ENCODE results near the gene CEP63.
A peak's percentile ranks its signal among the peaks of the same experiment; 100 is the strongest.

Gene CEP63

DNA sequence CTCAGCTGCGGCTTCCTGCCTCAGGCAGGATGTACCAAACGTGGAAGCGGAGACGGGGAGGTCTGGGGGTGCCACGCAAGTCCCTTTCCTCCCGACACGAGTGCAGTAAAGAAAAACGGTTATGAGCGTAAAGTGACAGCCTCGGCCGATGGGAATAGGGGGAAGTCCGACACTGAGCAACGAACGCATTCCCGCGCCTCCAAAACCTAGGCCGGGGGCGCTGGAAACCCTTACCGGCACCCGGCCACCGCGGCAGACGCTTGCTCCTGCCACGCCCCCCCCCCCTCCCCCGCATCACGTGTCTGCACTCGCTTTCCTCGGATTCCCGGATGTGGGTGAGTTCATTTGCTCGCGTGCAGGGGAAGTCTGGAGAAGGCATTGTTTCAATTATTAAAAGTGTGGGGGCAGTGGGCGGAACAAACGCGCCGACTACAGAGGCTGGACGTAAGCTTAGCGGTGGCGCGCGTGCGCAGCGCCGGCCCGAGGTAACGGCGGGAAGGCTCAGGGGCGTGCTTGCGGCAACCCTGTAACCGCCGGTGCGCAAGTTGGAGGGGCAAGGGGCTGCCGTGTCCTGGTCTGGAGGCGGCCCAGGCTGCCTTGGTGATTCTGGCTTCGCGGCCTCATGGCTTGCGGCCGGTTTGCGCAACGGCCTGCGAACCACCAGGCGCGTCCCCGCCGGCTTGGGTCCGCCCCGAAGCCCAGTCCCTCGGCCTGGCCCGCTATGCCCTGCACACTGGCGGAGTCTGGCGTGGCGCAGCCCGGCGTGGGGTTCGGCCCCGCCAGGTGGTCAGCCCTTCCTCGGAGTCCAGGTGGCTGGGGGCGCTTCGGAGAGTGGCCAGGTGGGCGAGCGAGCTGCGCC, at the start of gene CEP63, which contains the start of gene ANAPC13:
Gene CEP63 (plus strand): TSS at position 340 of the 859 bp plus-strand sequence. CDS start 9,264 bp downstream, outside the sequence.
Gene ANAPC13 (minus strand): TSS at position 268 of the 859 bp plus-strand sequence. CDS start 3,081 bp downstream, outside the sequence.
- DNase-seq = peak; percentile 87

- DNase-seq = no peak
These were observed 48.6 kb upstream of the CEP63 start for GRCh38 chr3:134437211-134437752.

GRCh38 chr3:134441321-134441720, 44.5 kb upstream of the CEP63 start:
- no peak for DNase-seq

- no peak for DNase-seq
These were observed 44.0 kb upstream of the CEP63 start for GRCh38 chr3:134441821-134442220.

GRCh38 chr3:134445095-134445494, 40.8 kb upstream of the CEP63 start:
- DNase-seq = no peak

DNA sequence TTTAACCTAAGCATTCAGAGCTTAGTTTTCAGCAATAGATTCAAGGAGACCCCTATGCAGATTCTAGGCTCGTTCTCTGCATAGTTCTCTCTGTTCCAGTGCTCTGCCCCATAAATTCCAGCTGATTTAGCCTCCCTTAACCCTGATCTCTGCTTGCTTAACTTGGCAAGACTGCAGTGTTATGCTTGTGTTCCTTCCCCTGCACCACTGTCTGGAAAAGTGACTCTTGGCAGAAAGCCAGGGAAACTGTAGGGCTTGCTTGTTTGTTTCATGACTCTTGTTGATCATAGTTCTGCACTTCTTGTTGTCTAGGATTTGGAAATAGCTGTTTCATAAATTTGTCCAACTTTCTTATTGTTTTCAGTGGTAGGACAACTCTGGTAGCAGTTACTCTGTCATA, 40.2 kb upstream of the CEP63 start:
- no peak for DNase-seq

DNA sequence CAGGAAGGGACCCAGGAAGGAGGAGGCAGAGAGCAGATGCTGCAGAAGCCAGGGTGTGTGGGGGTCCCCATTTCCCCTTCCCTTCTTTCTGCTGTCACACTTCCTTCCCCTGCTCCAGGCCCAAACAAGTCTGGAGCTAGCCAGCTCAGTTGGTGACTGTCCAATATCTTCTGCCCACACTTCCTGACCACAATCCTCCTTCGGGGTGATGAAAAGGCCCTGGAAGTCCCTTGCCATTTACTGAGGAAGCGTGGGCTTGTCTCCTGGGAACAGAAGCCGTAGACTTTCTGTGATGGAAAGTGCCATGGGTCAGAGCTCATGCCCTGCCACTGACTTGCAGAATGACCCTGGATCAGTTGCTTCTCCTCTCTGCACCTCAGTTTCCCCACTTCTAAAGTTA, 39.1 kb upstream of the CEP63 start:
- DNase-seq = no peak

- DNase-seq = no peak
These were observed 38.5 kb upstream of the CEP63 start for GRCh38 chr3:134447351-134447750.

- DNase-seq = no peak
These were observed 37.2 kb upstream of the CEP63 start for GRCh38 chr3:134448664-134449063.

- no peak for DNase-seq
These were observed 36.6 kb upstream of the CEP63 start for GRCh38 chr3:134449277-134449676.

GRCh38 chr3:134449951-134450350, 35.9 kb upstream of the CEP63 start:
- DNase-seq = no peak

DNA sequence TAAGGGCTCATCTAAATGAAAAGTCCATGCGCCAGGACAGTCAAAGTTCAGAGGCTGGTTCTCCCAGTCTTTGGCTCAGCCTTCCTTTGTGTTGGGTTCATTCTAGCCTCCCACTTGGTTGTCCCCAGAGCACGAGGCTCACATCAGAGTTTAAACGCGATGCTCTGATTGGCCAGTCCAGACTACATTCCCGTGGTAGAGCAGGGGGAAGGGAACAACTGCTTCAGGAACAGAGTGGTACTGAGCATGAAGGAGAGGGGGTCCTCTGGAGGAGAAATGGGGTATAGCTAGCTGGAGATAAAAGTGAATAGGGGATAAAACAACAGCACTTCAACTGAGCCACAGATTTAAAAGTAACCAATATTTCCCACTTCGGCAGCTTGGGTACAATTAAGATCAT, 32.2 kb upstream of the CEP63 start:
- DNase-seq = no peak

- no peak for DNase-seq
These were observed 28.3 kb upstream of the CEP63 start for GRCh38 chr3:134457376-134458074.

- no peak for DNase-seq
These were observed 27.4 kb upstream of the CEP63 start for GRCh38 chr3:134458406-134458945.

- DNase-seq = no peak
These were observed 26.3 kb upstream of the CEP63 start for GRCh38 chr3:134459562-134459961.

DNA sequence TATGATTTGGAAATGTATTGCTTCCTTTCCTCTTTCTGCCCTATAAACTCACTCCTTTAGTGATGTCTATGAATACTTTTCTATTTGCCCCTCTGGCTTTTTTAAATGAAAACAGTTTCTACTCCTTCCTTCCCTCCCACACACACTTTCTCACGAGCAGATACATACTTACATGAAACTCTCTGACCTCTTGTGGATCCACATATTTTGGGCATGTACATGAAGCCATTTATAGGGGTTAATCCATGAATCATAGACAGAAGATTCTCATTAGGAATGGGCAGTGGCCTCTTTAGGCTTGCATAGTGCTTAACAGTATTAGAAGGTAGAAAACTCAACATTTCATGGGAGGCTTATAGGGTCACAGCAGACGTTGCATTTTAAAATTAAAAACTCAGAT, 24.9 kb upstream of the CEP63 start:
- no peak for DNase-seq

GRCh38 chr3:134462331-134462941, 23.4 kb upstream of the CEP63 start:
- DNase-seq = no peak

DNA sequence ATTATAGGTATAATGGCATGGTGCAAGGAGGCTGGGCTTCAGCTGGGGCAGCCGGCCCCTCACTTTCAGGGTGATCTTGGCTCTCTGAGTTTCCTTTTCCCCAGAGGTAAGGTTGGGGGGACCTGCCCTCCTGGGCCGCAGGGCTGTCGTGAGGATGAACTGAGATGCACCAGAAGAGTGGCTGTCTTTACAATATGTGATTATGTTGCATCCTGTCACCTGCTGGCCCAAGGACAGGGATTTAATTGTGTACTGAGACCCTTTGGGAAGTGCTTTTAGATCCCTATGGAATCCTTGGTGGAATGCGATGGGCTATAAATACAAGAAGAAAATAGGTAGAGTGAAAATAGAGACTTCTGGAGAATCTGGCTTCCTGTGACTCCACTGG, 22.2 kb upstream of the CEP63 start:
- DNase-seq = no peak

DNA sequence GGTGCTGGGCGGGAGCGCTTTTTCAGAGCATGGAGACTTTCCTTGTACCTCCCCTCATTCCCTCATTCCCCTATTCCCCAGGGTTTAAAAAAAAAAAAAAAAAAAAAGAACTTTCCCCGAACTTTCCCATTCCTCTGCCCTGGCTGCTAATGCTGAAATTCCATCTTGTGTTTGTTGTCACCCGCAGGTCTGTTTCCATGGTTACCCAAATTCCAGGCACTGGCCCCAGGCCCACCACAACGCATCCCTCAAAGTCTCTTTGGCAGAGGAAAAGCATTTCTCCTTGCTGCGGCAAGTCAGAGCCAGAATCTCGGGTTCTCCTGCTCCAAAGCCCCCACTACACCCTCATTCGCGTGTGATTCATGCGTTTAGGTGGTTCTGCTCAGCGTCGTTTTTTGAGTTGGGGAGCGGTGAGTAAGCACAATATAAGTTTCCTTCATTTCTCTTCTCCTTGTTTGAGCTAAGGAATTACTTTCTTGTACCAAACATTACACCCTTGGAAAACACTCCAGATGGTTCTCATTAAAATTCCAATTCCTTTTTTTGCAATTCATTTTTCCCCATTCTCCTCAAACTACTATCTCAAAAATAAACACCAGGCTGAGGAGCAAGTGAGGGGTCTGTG, 21.7 kb upstream of the CEP63 start:
- DNase-seq = no peak

GRCh38 chr3:134464689-134465365, 21.0 kb upstream of the CEP63 start:
- DNase-seq = no peak

DNA sequence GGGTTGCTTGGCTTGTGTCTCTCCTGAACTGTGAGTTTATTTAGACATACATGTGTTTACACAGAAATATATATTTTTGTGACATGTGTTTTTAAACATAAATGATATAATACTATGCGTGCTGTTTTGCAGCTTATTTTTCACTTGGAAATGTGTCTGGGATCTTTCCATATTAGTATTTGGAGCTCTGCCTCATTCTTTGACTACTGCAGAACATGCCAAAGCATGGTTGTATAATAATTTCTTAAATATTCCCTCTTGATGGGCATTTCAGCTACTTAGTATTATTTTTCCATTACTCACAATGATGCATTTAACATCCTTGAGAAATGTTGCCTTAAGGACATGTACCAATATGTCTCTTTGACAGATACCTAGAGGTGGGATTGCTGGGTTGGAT, 19.5 kb upstream of the CEP63 start:
- DNase-seq = no peak

- DNase-seq = no peak
These were observed 17.3 kb upstream of the CEP63 start for GRCh38 chr3:134468519-134468918.

All from activated CD4-positive, alpha-beta T cell treated with anti-CD3 and anti-CD28 coated beads, Interleukin-2, amount 50 U/mL, for 1 hour (primary cell).